OCI-LY7 (cell line): ENCODE data around the gene PLCB1. TPM values are rescaled to one million over a fixed set of nuclear protein-coding genes. Genes with fewer than 3 reads are reported as not detected.

Source experiments
- BruUV-seq: library from RNA; stranded (reverse); fragments of 400-500 nt; replicated peaks from 2 replicates; lab custom pipeline; 2021; lab: Mats Ljungman, UMichigan
- CTCF ChIA-PET: fragments of 300-600 bp; sonication (Branson Sonifier 250); formaldehyde crosslinking; loops from one replicate; lab custom pipeline; 2022; ENCODE audit warnings: antibody characterized with exemption; ENCODE audit not compliant: unreplicated experiment; lab: Charles Lee
- POLR2A ChIA-PET: fragments of 300-600 bp; sonication (Branson Sonifier 250); formaldehyde crosslinking; loops from one replicate; lab custom pipeline; 2022; ENCODE audit warnings: antibody characterized with exemption; lab: Charles Lee
- DNase-seq: peaks from one replicate; pipeline ENCODE4 v3.0.0-alpha.2; 2015; ENCODE audit warnings: low spot score
- H2AFZ ChIP-seq: fragments of 200-600 bp; sonication (generic), shearing (Covaris generic); 2 replicates; pipeline ENCODE4 v1.6.1; 2014; ENCODE audit warnings: mild to moderate bottlenecking, antibody characterized with exemption, low read length, moderate library complexity
- H3K27ac ChIP-seq: fragments of 200-600 bp; sonication (generic); 2 replicates; pipeline ENCODE4 v1.5.1; 2014; ENCODE audit warnings: mixed run types, low read depth, mild to moderate bottlenecking, moderate library complexity, low read length, inconsistent platforms; ENCODE audit not compliant: poor library complexity, severe bottlenecking
- H3K36me3 ChIP-seq: fragments of 200-600 bp; sonication (generic); 2 replicates; pipeline ENCODE4 v1.6.1; 2014; ENCODE audit warnings: mild to moderate bottlenecking, antibody characterized with exemption, low read length, moderate library complexity, mixed read lengths; ENCODE audit not compliant: insufficient read depth
- H3K4me1 ChIP-seq: fragments of 200-600 bp; sonication (generic); 2 replicates; pipeline ENCODE4 v1.5.1; 2014; ENCODE audit warnings: mild to moderate bottlenecking, low read length; ENCODE audit not compliant: insufficient read depth, poor library complexity, severe bottlenecking
- H3K4me2 ChIP-seq: fragments of 200-600 bp; sonication (generic); 2 replicates; pipeline ENCODE4 v1.6.1; 2014; ENCODE audit warnings: mild to moderate bottlenecking, low read length
- H3K4me3 ChIP-seq: fragments of 200-600 bp; sonication (generic); 2 replicates; pipeline ENCODE4 v1.5.1; 2014; ENCODE audit warnings: mild to moderate bottlenecking, low read depth, low read length; ENCODE audit not compliant: poor library complexity, severe bottlenecking
- H3K79me2 ChIP-seq: fragments of 200-600 bp; sonication (generic); 2 replicates; pipeline ENCODE4 v1.6.1; 2016; ENCODE audit warnings: low read depth, mild to moderate bottlenecking, low read length, moderate library complexity, mixed read lengths; ENCODE audit not compliant: insufficient read depth
- H3K9me2 ChIP-seq: fragments of 200-600 bp; sonication (generic); 2 replicates; pipeline ENCODE4 v1.6.1; 2016; ENCODE audit warnings: mild to moderate bottlenecking, low read length, mixed read lengths; ENCODE audit not compliant: insufficient read depth
- H3K9me3 ChIP-seq: fragments of 200-600 bp; sonication (generic); 2 replicates; pipeline ENCODE4 v1.6.1; 2014; ENCODE audit warnings: mild to moderate bottlenecking, mixed run types, low read length, mixed read lengths
- H4K20me1 ChIP-seq: fragments of 200-600 bp; sonication (generic); 2 replicates; pipeline ENCODE4 v1.6.1; 2014; ENCODE audit warnings: mild to moderate bottlenecking, antibody characterized with exemption, low read length, moderate library complexity, mixed read lengths; ENCODE audit not compliant: insufficient read depth
- CTCF ChIP-seq: fragments of 200-600 bp; sonication (generic); conservative IDR thresholded peaks from 2 replicates; pipeline ENCODE4 v1.5.1; 2014; ENCODE audit warnings: mild to moderate bottlenecking, antibody characterized with exemption, low read length, moderate library complexity, mixed read lengths
- EZH2phosphoT487 ChIP-seq: fragments of 200-600 bp; sonication (generic); IDR thresholded peaks from 2 replicates; pipeline ENCODE4 v1.6.1; 2018; ENCODE audit warnings: low read depth, borderline replicate concordance, mild to moderate bottlenecking, mixed run types, antibody characterized with exemption, low read length, moderate library complexity, mixed read lengths
- intact Hi-C: fragments of 100-400 bp; cut with micrococcal nuclease; formaldehyde crosslinking; loops from one replicate; pipeline ENCODE4 v1.10.0; 2022; ENCODE audit not compliant: unreplicated experiment
- total RNA-seq, 2 experiments: library from RNA; depleted of rRNA in 1 of 2; stranded (reverse); fragments of >200 nt in 1 of 2; shearing (Covaris generic) in 1 of 2; gene quantifications; 2 replicates each; pipeline ENCODE4 v1.2.3, GENCODE V29; 2014 to 2022

The PLCB1 gene
- total RNA-seq, 2 experiments from 2014 or later: 14.6 to 30.5 TPM

GRCh38 chr20:8855315-8855714 lies 723.2 kb downstream of the PLCB1 start:
- intact Hi-C loops: no loop called here
- no peak overlapping the region for H3K27ac ChIP-seq
- TF ChIP-seq CTCF (no peak), EZH2phosphoT487 (no peak)
- POLR2A ChIA-PET: no interaction called here
- H3K9me3 ChIP-seq: no peaks in the 10 kb centered on the region
- no peaks in the 10 kb centered on the region for H3K36me3 ChIP-seq
- no TSS peak for BruUV-seq
- no peaks in the 10 kb centered on the region for H3K9me2 ChIP-seq
- H3K4me1 ChIP-seq: no peaks in the 10 kb centered on the region
- no peaks in the 10 kb centered on the region for H3K79me2 ChIP-seq
- CTCF ChIA-PET: no interaction called here
- DNase-seq: no peak
- no peaks in the 10 kb centered on the region for H4K20me1 ChIP-seq
- no peak overlapping the region for H3K4me2 ChIP-seq
- no peak overlapping the region for H3K4me3 ChIP-seq
- H2AFZ ChIP-seq: no peak overlapping the region

GRCh38 chr20:8856668-8857067 lies 724.6 kb downstream of the PLCB1 start:
- Histone ChIP-seq H3K27ac (no peak overlapping the region), H4K20me1 (no peaks in the 10 kb centered on the region), H3K4me1 (no peaks in the 10 kb centered on the region), H3K4me3 (no peak overlapping the region), H3K79me2 (no peaks in the 10 kb centered on the region), H3K9me2 (no peaks in the 10 kb centered on the region), H2AFZ (no peak overlapping the region), H3K9me3 (no peaks in the 10 kb centered on the region), H3K36me3 (no peaks in the 10 kb centered on the region), H3K4me2 (no peak overlapping the region)
- ChIA-PET CTCF (no interaction called here), POLR2A (no interaction called here)
- no TSS peak for BruUV-seq
- no peak for DNase-seq
- intact Hi-C loops: no loop called here
- no peak for TF ChIP-seq CTCF
- no peak for TF ChIP-seq EZH2phosphoT487

GRCh38 chr20:8858181-8858787 lies 726.2 kb downstream of the PLCB1 start:
- TF ChIP-seq CTCF (no peak), EZH2phosphoT487 (no peak)
- Histone ChIP-seq H2AFZ (no peak overlapping the region), H4K20me1 (no peaks in the 10 kb centered on the region; the same call in 1 of the 2 replicates), H3K4me3 (no peak overlapping the region), H3K9me3 (no peaks in the 10 kb centered on the region), H3K36me3 (no peaks in the 10 kb centered on the region), H3K79me2 (no peaks in the 10 kb centered on the region), H3K4me2 (no peak overlapping the region), H3K9me2 (no peaks in the 10 kb centered on the region), H3K4me1 (no peaks in the 10 kb centered on the region), H3K27ac (no peak overlapping the region)
- no peak for DNase-seq
- CTCF ChIA-PET: no interaction called here
- POLR2A ChIA-PET: interaction anchor here (0.7 kb wide), 1 partner anchor 42 kb away, joined by 3 read pairs; no protein-coding TSS in a partner anchor
- no TSS peak for BruUV-seq
- intact Hi-C loops: no loop called here
